B cell (primary cell): ENCODE results near the gene FSTL3. TPM values are rescaled to one million over a fixed set of nuclear protein-coding genes. Genes with fewer than 3 reads are reported as not detected.

Experiments
- ATAC-seq: fragments of 200-7000 bp; cut with Tn5 transposase; one replicate; pipeline ENCODE4 v1.10.0; 2021; ENCODE audit warnings: low read depth, mild to moderate bottlenecking, moderate number of reproducible peaks, moderate library complexity
- CTCF ChIA-PET: fragments of 350-600 bp; sonication (Branson Sonifier 250); formaldehyde crosslinking; loops from one replicate; lab custom pipeline; 2021; ENCODE audit warnings: antibody characterized with exemption, inconsistent platforms; lab: Charles Lee
- POLR2A ChIA-PET: fragments of 350-600 bp; sonication (Branson Sonifier 250); formaldehyde crosslinking; loops from one replicate; lab custom pipeline; 2021; ENCODE audit warnings: antibody characterized with exemption; lab: Charles Lee
- DNase-seq: peaks from one replicate; pipeline ENCODE4 v3.0.0; 2013
- H2AFZ ChIP-seq: 2 replicates; pipeline ENCODE4 v1.6.1; 2012; ENCODE audit warnings: mild to moderate bottlenecking, low read depth, low read length; ENCODE audit not compliant: insufficient read depth, poor library complexity, severe bottlenecking
- H3K27ac ChIP-seq, 2 donors: 1 replicate in 1 of 2; 2 replicates in 1 of 2; pipeline ENCODE4 v1.5.1; 2012 to 2013; ENCODE audit warnings: low read length in 2 of 2, mild to moderate bottlenecking in 2 of 2, moderate library complexity in 1 of 2
- H3K27me3 ChIP-seq, 4 experiments: fragments of 200-600 bp in 1 of 4; sonication (generic) in 1 of 4; replicated peaks in 1 of 4; 1 replicate in 2 of 4; 2 replicates in 2 of 4; pipeline versions ENCODE4 v1.6.1 to v1.7.0; 2013 to 2016; ENCODE audit warnings: low read length in 3 of 4, mild to moderate bottlenecking in 2 of 4, mixed read lengths in 1 of 4, moderate library complexity in 1 of 4; ENCODE audit not compliant: insufficient read depth in 4 of 4, control insufficient read depth in 3 of 4; ENCODE audit errors: control extremely low read depth in 1 of 4
- H3K36me3 ChIP-seq, 2 experiments: replicated peaks in 1 of 2; 1 replicate in 1 of 2; 2 replicates in 1 of 2; pipeline versions ENCODE4 v1.6.1 to v1.7.1; 2013; ENCODE audit warnings: low read length in 1 of 2; ENCODE audit not compliant: insufficient read depth in 2 of 2, control insufficient read depth in 1 of 2; ENCODE audit errors: control extremely low read depth in 1 of 2, extremely low read depth in 1 of 2
- H3K4me1 ChIP-seq, 2 donors: fragments of 200-600 bp in 1 of 2; sonication (generic) in 1 of 2; 1 replicate in 1 of 2; 2 replicates in 1 of 2; pipeline versions ENCODE4 v1.5.1 to v1.6.1; 2013 to 2017; ENCODE audit warnings: low read length in 2 of 2; ENCODE audit not compliant: control insufficient read depth in 2 of 2, insufficient read depth in 2 of 2
- H3K4me2 ChIP-seq: replicated peaks from 2 replicates; pipeline ENCODE3; 2012; ENCODE audit warnings: mild to moderate bottlenecking, low read depth, low read length; ENCODE audit not compliant: poor library complexity, severe bottlenecking
- H3K4me3 ChIP-seq, 5 experiments: fragments of 200-600 bp in 1 of 5; sonication (generic) in 1 of 5; 1 replicate in 3 of 5; 2 replicates in 2 of 5; pipeline versions ENCODE4 v1.5.1 to v1.7.0; 2011 to 2016; ENCODE audit warnings: low read length in 4 of 5, mild to moderate bottlenecking in 4 of 5, low read depth in 2 of 5, control low read depth in 1 of 5, moderate library complexity in 1 of 5; ENCODE audit not compliant: insufficient read depth in 1 of 5; ENCODE audit errors: control extremely low read depth in 1 of 5, extremely low read depth in 1 of 5
- H3K79me2 ChIP-seq: fragments of 200-600 bp; sonication (generic); one replicate; pipeline ENCODE4 v1.6.0; 2016; ENCODE audit warnings: low read length; ENCODE audit not compliant: control insufficient read depth, insufficient read depth
- H3K9ac ChIP-seq: fragments of 200-600 bp; sonication (generic); 2 replicates; pipeline ENCODE4 v1.6.1; 2017; ENCODE audit warnings: mild to moderate bottlenecking, low read length, moderate library complexity
- H3K9me3 ChIP-seq, 3 donors: one replicate each; pipeline versions ENCODE4 v1.6.1 to v1.7.1; 2013; ENCODE audit warnings: low read length in 2 of 3; ENCODE audit not compliant: control insufficient read depth in 2 of 3, insufficient read depth in 1 of 3; ENCODE audit errors: control extremely low read depth in 1 of 3
- H4K20me1 ChIP-seq: 2 replicates; pipeline ENCODE4 v1.6.0; 2012; ENCODE audit warnings: mild to moderate bottlenecking, low read length; ENCODE audit not compliant: insufficient read depth, control insufficient read depth, poor library complexity, severe bottlenecking
- H3K27ac Mint-ChIP-seq: one replicate; pipeline ENCODE4 v1.8.0; 2021; ENCODE audit warnings: mixed read lengths
- H3K27me3 Mint-ChIP-seq: one replicate; pipeline ENCODE4 v1.8.0; 2021; ENCODE audit warnings: mixed read lengths
- H3K4me1 Mint-ChIP-seq: one replicate; pipeline ENCODE4 v1.8.0; 2021; ENCODE audit warnings: mixed read lengths
- H3K4me3 Mint-ChIP-seq: one replicate; pipeline ENCODE4 v1.8.0; 2021; ENCODE audit warnings: mixed read lengths
- H3K9me3 Mint-ChIP-seq: one replicate; pipeline ENCODE4 v1.8.0; 2022; ENCODE audit warnings: mixed read lengths; ENCODE audit not compliant: insufficient read depth
- CTCF ChIP-seq: fragments of 200-600 bp; IDR thresholded peaks from one replicate; pipeline ENCODE4 v1.8.0; 2022; ENCODE audit warnings: antibody characterized with exemption, mild to moderate bottlenecking
- EZH2 ChIP-seq: IDR thresholded peaks from 2 replicates; pipeline ENCODE4 v1.6.1; 2012; ENCODE audit warnings: borderline replicate concordance, low read depth, mild to moderate bottlenecking, moderate library complexity, low read length; ENCODE audit not compliant: insufficient read depth, poor library complexity, severe bottlenecking
- WGBS: methylation state at CpG from one replicate; pipeline ENCODE4 v1.1.5; 2013; ENCODE audit warnings: missing lambda C conversion rate; ENCODE audit not compliant: insufficient coverage; 5-methylcytosine and 5-hydroxymethylcytosine counted together
- intact Hi-C: fragments of 100-400 bp; cut with micrococcal nuclease; formaldehyde crosslinking; loops from one replicate; pipeline ENCODE4 v1.10.0; 2022
- polyA plus RNA-seq: library from polyadenylated mRNA; depleted of rRNA; stranded (reverse); fragments of >200 nt; gene quantifications from 2 replicates; pipeline ENCODE4 v1.2.3, GENCODE V29; 2012
- total RNA-seq, 2 donors: library from RNA; stranded (reverse); fragments of 120-200 nt in 1 of 2; gene quantifications; 1 replicate in 1 of 2; 2 replicates in 1 of 2; pipeline versions ENCODE4 v1.2.3 to v1.2.4, GENCODE V29; 2013 to 2022

Gene FSTL3
- total and polyA plus RNA-seq, 2 donors (not counting 1 experiment from before 2014, with no cell fraction given): 2.6 to 5.8 TPM

DNA sequence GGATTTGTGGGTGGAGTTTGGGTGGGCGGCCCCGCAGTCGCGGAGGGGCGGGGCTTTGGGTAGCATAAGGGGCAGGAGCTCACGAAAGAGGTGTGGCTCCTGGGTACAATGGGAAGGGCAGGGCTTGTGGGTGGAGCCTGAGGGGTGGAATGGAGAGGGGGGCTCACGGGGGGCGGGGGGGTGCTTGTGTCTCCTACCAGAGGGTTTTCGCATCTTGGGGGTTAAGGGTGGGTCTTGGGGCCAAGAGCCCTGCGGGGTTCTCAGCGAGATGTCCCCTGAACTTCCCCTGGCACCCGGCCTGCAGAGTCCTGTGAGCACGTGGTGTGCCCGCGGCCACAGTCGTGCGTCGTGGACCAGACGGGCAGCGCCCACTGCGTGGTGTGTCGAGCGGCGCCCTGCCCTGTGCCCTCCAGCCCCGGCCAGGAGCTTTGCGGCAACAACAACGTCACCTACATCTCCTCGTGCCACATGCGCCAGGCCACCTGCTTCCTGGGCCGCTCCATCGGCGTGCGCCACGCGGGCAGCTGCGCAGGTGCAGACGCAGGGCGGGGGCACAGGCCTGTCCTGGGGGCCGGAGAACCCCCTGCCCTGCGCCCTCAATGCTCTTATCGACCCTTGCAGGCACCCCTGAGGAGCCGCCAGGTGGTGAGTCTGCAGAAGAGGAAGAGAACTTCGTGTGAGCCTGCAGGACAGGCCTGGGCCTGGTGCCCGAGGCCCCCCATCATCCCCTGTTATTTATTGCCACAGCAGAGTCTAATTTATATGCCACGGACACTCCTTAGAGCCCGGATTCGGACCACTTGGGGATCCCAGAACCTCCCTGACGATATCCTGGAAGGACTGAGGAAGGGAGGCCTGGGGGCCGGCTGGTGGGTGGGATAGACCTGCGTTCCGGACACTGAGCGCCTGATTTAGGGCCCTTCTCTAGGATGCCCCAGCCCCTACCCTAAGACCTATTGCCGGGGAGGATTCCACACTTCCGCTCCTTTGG lies 5.1 kb downstream of the FSTL3 start:
- Mint-ChIP-seq H3K27me3 (no peaks in the 10 kb centered on the region), H3K4me3 (peak overlapping the region; percentile 96), H3K27ac (peak overlapping the region; percentile 98), H3K9me3 (no peaks in the 10 kb centered on the region), H3K4me1 (peaks cover 6% of the 10 kb centered on the region)
- peaks cover 0 to 32% (median 0%) of the 10 kb centered on the region in 3 donors for H3K9me3 ChIP-seq
- H3K79me2 ChIP-seq: no peaks in the 10 kb centered on the region
- TF ChIP-seq CTCF (no peak), EZH2 (no peak)
- H3K4me3 ChIP-seq: peak overlapping the region in 4 of 5 experiments; percentile 53 to 91 (median 62)
- H3K27ac ChIP-seq: peak overlapping the region; percentile 81 to 89
- POLR2A ChIA-PET: interaction anchor here (0.7 to 1.1 kb wide), 4 partner anchors 18 to 664 kb away, joined by 3 to 8 read pairs (median 5); partner anchors contain the start of genes BSG and RNF126
- H4K20me1 ChIP-seq: peaks cover 19% of the 10 kb centered on the region
- peaks cover 6 to 21% of the 10 kb centered on the region in 2 donors for H3K4me1 ChIP-seq
- peak overlapping the region; percentile 92 for H2AFZ ChIP-seq
- CTCF ChIA-PET: interaction anchor here (2.2 kb wide), 1 partner anchor 18 kb away, joined by 8 read pairs; the partner anchor contains the start of gene RNF126
- peak overlapping the region; percentile 75 for H3K9ac ChIP-seq
- no peaks in the 10 kb centered on the region for H3K36me3 ChIP-seq
- 14% methylated on average over 45 of the region's 54 CpGs for WGBS
- intact Hi-C loops: no loop called here
- ATAC-seq (no peak), DNase-seq (peak; percentile 85)
- peaks cover 0 to 15% (median 3%) of the 10 kb centered on the region in 4 experiments for H3K27me3 ChIP-seq
- H3K4me2 ChIP-seq: peak overlapping the region; percentile 98
